NOMO-1 treated with dmso at 0.1 percent for 144 hours (cell line): ENCODE measurements around the gene MYBPC2.
"Not testable (repeated sequence)": the region's sequence is repeated elsewhere in the genome, so short reads cannot be mapped to it uniquely, and the experiment has no call there.

Experiments
- DNase-seq: peaks from one replicate; lab custom pipeline; 2025; ENCODE audit not compliant: unreplicated experiment; lab: John Stamatoyannopoulos, UW

The MYBPC2 gene

GRCh38 chr19:50457300-50457699 lies 24.6 kb downstream of the MYBPC2 start:
- no peak for DNase-seq

- no peak for DNase-seq
Observed at GRCh38 chr19:50458396-50459066, 25.8 kb downstream of the MYBPC2 start.

GRCh38 chr19:50459067-50459456 lies 26.4 kb downstream of the MYBPC2 start:
- DNase-seq: no peak

- DNase-seq: no peak
Observed at GRCh38 chr19:50459638-50460037, 26.9 kb downstream of the MYBPC2 start.

GRCh38 chr19:50460161-50460765 lies 27.6 kb downstream of the MYBPC2 start:
- DNase-seq: no peak

- peak; percentile 49 for DNase-seq
Observed at GRCh38 chr19:50461066-50461875, 28.6 kb downstream of the MYBPC2 start.

- no peak for DNase-seq
Observed at GRCh38 chr19:50462970-50463369, 30.3 kb downstream of the MYBPC2 start.

- no peak for DNase-seq
Observed at GRCh38 chr19:50464348-50464747, 31.7 kb downstream of the MYBPC2 start.

- no peak for DNase-seq
Observed at GRCh38 chr19:50465000-50465399, 32.3 kb downstream of the MYBPC2 start.

- DNase-seq: no peak
Observed at GRCh38 chr19:50465986-50466705, 33.5 kb downstream of the MYBPC2 start.

- no peak for DNase-seq
Observed at GRCh38 chr19:50466706-50467039, 34.0 kb downstream of the MYBPC2 start.

- DNase-seq: no peak
Observed at GRCh38 chr19:50467566-50467965, 34.9 kb downstream of the MYBPC2 start.

- no peak for DNase-seq
Observed at GRCh38 chr19:50468818-50469217, 36.1 kb downstream of the MYBPC2 start.

- DNase-seq: not testable (repeated sequence)
Observed at GRCh38 chr19:50473336-50473735, 40.6 kb downstream of the MYBPC2 start.

GRCh38 chr19:50475101-50475568 lies 42.4 kb downstream of the MYBPC2 start:
- DNase-seq: no peak

- no peak for DNase-seq
Observed at GRCh38 chr19:50475736-50476223, 43.1 kb downstream of the MYBPC2 start.

- peak; percentile 76 for DNase-seq
Observed at GRCh38 chr19:50476224-50476906, 43.7 kb downstream of the MYBPC2 start, which contains the start of the genes EMC10 and GARIN5A. EMC10 (plus strand) TSS chr19:50476507; CDS start chr19:50476545, 38 bp downstream. GARIN5A (minus strand) TSS chr19:50476848; CDS start chr19:50476388, 460 bp downstream.

GRCh38 chr19:50476907-50477238 lies 44.2 kb downstream of the MYBPC2 start:
- DNase-seq: no peak

GRCh38 chr19:50477751-50478515 lies 45.2 kb downstream of the MYBPC2 start:
- no peak for DNase-seq
